Tibial nerve (tissue), 4 donors: ENCODE results near the gene OR1F1. TPM values are rescaled to one million over a fixed set of nuclear protein-coding genes. Genes with fewer than 3 reads are reported as not detected.
"Not testable (repeated sequence)": the region's sequence is repeated elsewhere in the genome, so short reads cannot be mapped to it uniquely, and the experiment has no call there.

Experiments
- DNase-seq, 2 donors: peaks; one replicate each; pipeline ENCODE4 v3.0.0-alpha.2; 2019; ENCODE audit warnings: low spot score in 2 of 2
- H3K27ac ChIP-seq, 4 donors: fragments of 200-600 bp; sonication (generic) in 3 of 4; one replicate each; pipeline ENCODE4 v1.5.1; 2017 to 2019; ENCODE audit warnings: mild to moderate bottlenecking in 1 of 4
- H3K27me3 ChIP-seq, 2 donors: fragments of 200-600 bp; sonication (generic) in 1 of 2; one replicate each; pipeline versions ENCODE4 v1.5.1 to v1.6.0; 2017 to 2019
- H3K36me3 ChIP-seq, 3 donors: fragments of 200-600 bp; sonication (generic); one replicate each; pipeline ENCODE4 v1.5.1; 2018 to 2019
- H3K4me1 ChIP-seq, 4 donors: fragments of 200-600 bp; sonication (generic) in 3 of 4; one replicate each; pipeline ENCODE4 v1.5.1; 2017 to 2019
- H3K4me3 ChIP-seq, 4 donors: fragments of 200-600 bp; sonication (generic) in 3 of 4; one replicate each; pipeline ENCODE4 v1.5.1; 2017 to 2019; ENCODE audit warnings: mild to moderate bottlenecking in 1 of 4, moderate library complexity in 1 of 4
- H3K9me3 ChIP-seq, 4 donors: fragments of 200-600 bp; sonication (generic) in 3 of 4; one replicate each; pipeline ENCODE4 v1.5.1; 2017 to 2019
- CTCF ChIP-seq, 5 experiments: fragments of 200-600 bp in 3 of 5; fragments of 450-650 bp in 2 of 5; sonication (generic) in 3 of 5; IDR thresholded peaks; one replicate each; pipeline ENCODE4 v1.5.1; 2016 to 2019; ENCODE audit warnings: antibody characterized with exemption in 5 of 5, mild to moderate bottlenecking in 3 of 5, moderate library complexity in 2 of 5
- EP300 ChIP-seq, 2 donors: sonication (generic); formaldehyde crosslinking; IDR thresholded peaks; one replicate each; pipeline ENCODE4 v1.6.1; 2017; ENCODE audit warnings: antibody characterized with exemption in 2 of 2, mild to moderate bottlenecking in 1 of 2
- POLR2A ChIP-seq, 2 donors: fragments of 450-650 bp; IDR thresholded peaks; one replicate each; pipeline ENCODE4 v1.6.1; 2017; ENCODE audit warnings: antibody characterized with exemption in 2 of 2, mild to moderate bottlenecking in 2 of 2, moderate library complexity in 2 of 2
- WGBS, 2 donors: methylation state at CpG; one replicate each; pipeline ENCODE4 v1.1.5; 2018; 5-methylcytosine and 5-hydroxymethylcytosine counted together
- total RNA-seq, 4 donors: library from RNA; depleted of rRNA; stranded (reverse); fragments of >200 nt; gene quantifications; one replicate each; pipeline ENCODE4 v1.1.0, GENCODE V29; 2016

OR1F1 gene
- total RNA-seq, 4 donors from 2014 or later, result not detected

GRCh38 chr16:3192476-3193019 lies 4.5 kb downstream of the OR1F1 start:
- H3K27ac ChIP-seq, result no peak overlapping the region
- no peaks in the 10 kb centered on the region for H3K36me3 ChIP-seq
- 51 to 53% methylated on average over 36 of the region's 36 CpGs for WGBS, 2 donors
- no peak for TF ChIP-seq CTCF (IDR thresholded peaks at IDR 0.05)
- TF ChIP-seq POLR2A (IDR thresholded peaks at IDR 0.05), result no peak
- no peak for TF ChIP-seq EP300 (IDR thresholded peaks at IDR 0.05)
- DNase-seq, result no peak
- peaks cover 0 to 25% (median 8%) of the 10 kb centered on the region in 4 donors for H3K4me1 ChIP-seq
- peaks cover 0 to 98% of the 10 kb centered on the region in 2 donors for H3K27me3 ChIP-seq
- peaks cover 0 to 12% (median 0%) of the 10 kb centered on the region in 4 donors for H3K9me3 ChIP-seq
- no peak overlapping the region for H3K4me3 ChIP-seq

- WGBS, 2 donors, result 77% methylated on average over 48 to 49 of the region's 49 CpGs
- Histone ChIP-seq H3K36me3 (no peaks in the 10 kb centered on the region), H3K27me3 (peaks cover 0 to 89% of the 10 kb centered on the region in 2 donors), H3K27ac (no peak overlapping the region), H3K9me3 (peaks cover 0 to 12% (median 0%) of the 10 kb centered on the region in 4 donors), H3K4me1 (peaks cover 0 to 19% (median 6%) of the 10 kb centered on the region in 4 donors), H3K4me3 (no peak overlapping the region)
- TF ChIP-seq CTCF (IDR thresholded peaks at IDR 0.05) (no peak), EP300 (IDR thresholded peaks at IDR 0.05) (no peak)
- no peak for DNase-seq
Measured at GRCh38 chr16:3193221-3194212, 5.5 kb downstream of the OR1F1 start.

DNA sequence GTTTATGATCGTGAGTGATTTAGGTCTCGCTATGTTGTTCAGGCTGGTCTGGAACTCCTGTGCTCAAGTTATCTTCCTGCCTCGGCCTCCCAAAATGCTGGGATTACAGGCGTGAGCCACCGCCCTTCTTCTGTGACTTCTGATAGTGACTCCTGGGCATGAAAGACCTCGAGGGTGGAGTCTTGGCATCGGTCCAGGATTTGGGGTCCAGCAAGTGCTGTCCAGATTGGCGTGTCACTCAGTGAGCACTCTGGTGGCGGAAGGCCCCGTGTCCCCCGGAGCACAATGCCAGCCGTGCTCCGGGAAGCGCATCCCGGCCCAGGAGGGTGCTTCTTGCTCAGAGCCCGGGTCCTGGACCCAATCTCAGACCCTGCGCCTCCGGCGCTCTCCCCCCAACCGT lies 6.8 kb downstream of the OR1F1 start:
- no peak overlapping the region for H3K4me3 ChIP-seq
- H3K9me3 ChIP-seq, result peaks cover 0 to 12% (median 0%) of the 10 kb centered on the region in 4 donors
- H3K36me3 ChIP-seq, result no peaks in the 10 kb centered on the region
- peaks cover 0 to 6% (median under 1%) of the 10 kb centered on the region in 4 donors for H3K4me1 ChIP-seq
- 82 to 85% methylated on average over 12 to 20 of the region's 20 CpGs for WGBS, 2 donors
- peaks cover 0 to 80% of the 10 kb centered on the region in 2 donors for H3K27me3 ChIP-seq
- no peak for DNase-seq
- TF ChIP-seq CTCF (IDR thresholded peaks at IDR 0.05) (no peak), POLR2A (IDR thresholded peaks at IDR 0.05) (no peak), EP300 (IDR thresholded peaks at IDR 0.05) (no peak)
- no peak overlapping the region for H3K27ac ChIP-seq

- TF ChIP-seq POLR2A (IDR thresholded peaks at IDR 0.05), result no peak
- TF ChIP-seq EP300 (IDR thresholded peaks at IDR 0.05), result no peak
- TF ChIP-seq CTCF (IDR thresholded peaks at IDR 0.05), result no peak
- Histone ChIP-seq H3K4me3 (no peak overlapping the region), H3K27me3 (peaks cover 0 to 68% of the 10 kb centered on the region in 2 donors), H3K4me1 (no peaks in the 10 kb centered on the region), H3K27ac (no peak overlapping the region), H3K9me3 (peaks cover 0 to 13% (median 0%) of the 10 kb centered on the region in 4 donors), H3K36me3 (no peaks in the 10 kb centered on the region)
- 74 to 77% methylated on average over 7 to 10 of the region's 10 CpGs for WGBS, 2 donors
- DNase-seq, result no peak
Measured at GRCh38 chr16:3195975-3196374, 8.0 kb downstream of the OR1F1 start.

- peaks cover 0 to 49% of the 10 kb centered on the region in 2 donors for H3K27me3 ChIP-seq
Measured at GRCh38 chr16:3197694-3198333, 9.8 kb downstream of the OR1F1 start.

More at GRCh38 chr16:3197694-3198333, 9.8 kb downstream of the OR1F1 start:
- 58 to 65% methylated on average over 3 of the region's 3 CpGs for WGBS, 2 donors
- not testable (repeated sequence) for H3K36me3 ChIP-seq, H3K4me3 ChIP-seq, H3K4me1 ChIP-seq, DNase-seq, H3K27ac ChIP-seq
- peaks cover 0 to 13% (median 0%) of the 10 kb centered on the region in 4 donors for H3K9me3 ChIP-seq
